ENCODE measurements around the gene RAB24.

GRCh38 chr5:177295924-177296323, 7.6 kb downstream of the RAB24 start:
- TF ChIP-seq, protein P1, sequence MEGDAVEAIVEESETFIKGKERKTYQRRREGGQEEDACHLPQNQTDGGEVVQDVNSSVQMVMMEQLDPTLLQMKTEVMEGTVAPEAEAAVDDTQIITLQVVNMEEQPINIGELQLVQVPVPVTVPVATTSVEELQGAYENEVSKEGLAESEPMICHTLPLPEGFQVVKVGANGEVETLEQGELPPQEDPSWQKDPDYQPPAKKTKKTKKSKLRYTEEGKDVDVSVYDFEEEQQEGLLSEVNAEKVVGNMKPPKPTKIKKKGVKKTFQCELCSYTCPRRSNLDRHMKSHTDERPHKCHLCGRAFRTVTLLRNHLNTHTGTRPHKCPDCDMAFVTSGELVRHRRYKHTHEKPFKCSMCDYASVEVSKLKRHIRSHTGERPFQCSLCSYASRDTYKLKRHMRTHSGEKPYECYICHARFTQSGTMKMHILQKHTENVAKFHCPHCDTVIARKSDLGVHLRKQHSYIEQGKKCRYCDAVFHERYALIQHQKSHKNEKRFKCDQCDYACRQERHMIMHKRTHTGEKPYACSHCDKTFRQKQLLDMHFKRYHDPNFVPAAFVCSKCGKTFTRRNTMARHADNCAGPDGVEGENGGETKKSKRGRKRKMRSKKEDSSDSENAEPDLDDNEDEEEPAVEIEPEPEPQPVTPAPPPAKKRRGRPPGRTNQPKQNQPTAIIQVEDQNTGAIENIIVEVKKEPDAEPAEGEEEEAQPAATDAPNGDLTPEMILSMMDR (IDR thresholded peaks at IDR 0.05) = no peak
- TF ChIP-seq EP300 (IDR thresholded peaks at IDR 0.05) = no peak
- TF ChIP-seq POLR2A (IDR thresholded peaks at IDR 0.05; ENCODE audit: low read depth) = no peak

Measured in esophagus muscularis mucosa (tissue), 4 donors.